Liver (tissue), 9 donors: ENCODE measurements around the gene C1QL2. TPM values are rescaled to one million over a fixed set of nuclear protein-coding genes. Genes with fewer than 3 reads are reported as not detected.

Experiments
- DNase-seq: peaks from one replicate; pipeline ENCODE4 v3.0.0-alpha.2; 2017; ENCODE audit warnings: low spot score
- H3K27ac ChIP-seq, 2 donors: one replicate each; pipeline ENCODE4 v1.7.0; 2013; ENCODE audit warnings: inconsistent platforms in 2 of 2, low read length in 2 of 2, control low read depth in 1 of 2, low read depth in 1 of 2, mild to moderate bottlenecking in 1 of 2
- H3K27me3 ChIP-seq, 4 donors: one replicate each; pipeline versions ENCODE4 v1.6.1 to v1.7.0; 2013; ENCODE audit warnings: low read length in 3 of 4, inconsistent platforms in 1 of 4, mild to moderate bottlenecking in 1 of 4, moderate library complexity in 1 of 4; ENCODE audit not compliant: control insufficient read depth in 4 of 4, insufficient read depth in 4 of 4
- H3K36me3 ChIP-seq, 4 donors: one replicate each; pipeline versions ENCODE4 v1.6.1 to v1.7.0; 2013; ENCODE audit warnings: low read length in 3 of 4, mild to moderate bottlenecking in 3 of 4, low read depth in 1 of 4, moderate library complexity in 1 of 4; ENCODE audit not compliant: control insufficient read depth in 4 of 4, insufficient read depth in 3 of 4
- H3K4me1 ChIP-seq, 4 donors: one replicate each; pipeline versions ENCODE4 v1.6.1 to v1.7.0; 2013; ENCODE audit warnings: low read length in 3 of 4, mild to moderate bottlenecking in 3 of 4, moderate library complexity in 1 of 4; ENCODE audit not compliant: control insufficient read depth in 4 of 4, insufficient read depth in 4 of 4
- H3K4me3 ChIP-seq, 3 donors: one replicate each; pipeline versions ENCODE4 v1.6.1 to v1.7.0; 2013; ENCODE audit warnings: low read length in 3 of 3, control low read depth in 1 of 3, low read depth in 1 of 3, mild to moderate bottlenecking in 1 of 3
- H3K9ac ChIP-seq, 2 donors: one replicate each; pipeline ENCODE4 v1.7.0; 2013; ENCODE audit warnings: low read length in 2 of 2, mild to moderate bottlenecking in 2 of 2, moderate library complexity in 2 of 2, control low read depth in 1 of 2, low read depth in 1 of 2
- H3K9me3 ChIP-seq, 4 donors: one replicate each; pipeline versions ENCODE4 v1.6.1 to v1.7.0; 2013; ENCODE audit warnings: low read length in 3 of 4; ENCODE audit not compliant: control insufficient read depth in 4 of 4
- ATF3 ChIP-seq: IDR thresholded peaks from 2 replicates; pipeline ENCODE4 v1.6.1; 2016; ENCODE audit warnings: antibody characterized with exemption
- CTCF ChIP-seq: fragments of 150-350 bp; IDR thresholded peaks from 2 replicates; pipeline ENCODE4 v1.5.1; 2017; ENCODE audit warnings: improper control_type of control experiment, low read depth, low read length; ENCODE audit not compliant: missing input control
- EGR1 ChIP-seq, 2 donors: IDR thresholded peaks; 2 replicates each; pipeline ENCODE4 v1.6.1; 2016 to 2018; ENCODE audit warnings: antibody characterized with exemption in 2 of 2, low read depth in 2 of 2
- FOXA1 ChIP-seq: IDR thresholded peaks from 2 replicates; pipeline ENCODE4 v1.6.1; 2016; ENCODE audit warnings: antibody characterized with exemption
- FOXA2 ChIP-seq: IDR thresholded peaks from 2 replicates; pipeline ENCODE4 v1.6.1; 2016; ENCODE audit warnings: antibody characterized with exemption
- GABPA ChIP-seq, 2 donors: IDR thresholded peaks in 1 of 2; conservative IDR thresholded peaks in 1 of 2; 2 replicates each; pipeline ENCODE4 v1.6.1; 2016; ENCODE audit warnings: antibody characterized with exemption in 2 of 2, mild to moderate bottlenecking in 1 of 2, moderate library complexity in 1 of 2
- HNF4A ChIP-seq, 2 donors: conservative IDR thresholded peaks; 2 replicates each; pipeline ENCODE4 v1.6.1; 2016; ENCODE audit warnings: antibody characterized with exemption in 2 of 2, mild to moderate bottlenecking in 2 of 2
- HNF4G ChIP-seq: IDR thresholded peaks from 2 replicates; pipeline ENCODE4 v1.6.1; 2016; ENCODE audit warnings: antibody characterized with exemption
- JUND ChIP-seq, 2 donors: IDR thresholded peaks; 2 replicates each; pipeline ENCODE4 v1.6.1; 2016; ENCODE audit warnings: antibody characterized with exemption in 2 of 2
- MAX ChIP-seq: IDR thresholded peaks from 2 replicates; pipeline ENCODE4 v1.6.1; 2016; ENCODE audit warnings: antibody characterized with exemption
- NR2F2 ChIP-seq: IDR thresholded peaks from 2 replicates; pipeline ENCODE4 v1.6.1; 2016; ENCODE audit warnings: antibody characterized with exemption
- RAD21 ChIP-seq, 2 donors: IDR thresholded peaks; 2 replicates each; pipeline ENCODE4 v1.6.1; 2016; ENCODE audit warnings: antibody characterized with exemption in 2 of 2, mild to moderate bottlenecking in 2 of 2
- REST ChIP-seq: IDR thresholded peaks from 2 replicates; pipeline ENCODE4 v1.6.1; 2016; ENCODE audit warnings: antibody characterized with exemption, mild to moderate bottlenecking
- RXRA ChIP-seq, 2 donors: IDR thresholded peaks; 2 replicates each; pipeline ENCODE4 v1.6.1; 2017 to 2018; ENCODE audit warnings: antibody characterized with exemption in 2 of 2, mild to moderate bottlenecking in 1 of 2
- SP1 ChIP-seq: IDR thresholded peaks from 2 replicates; pipeline ENCODE4 v1.6.1; 2018; ENCODE audit warnings: antibody characterized with exemption, mild to moderate bottlenecking
- TAF1 ChIP-seq: conservative IDR thresholded peaks from 2 replicates; pipeline ENCODE4 v1.6.1; 2016; ENCODE audit warnings: antibody characterized with exemption, mild to moderate bottlenecking
- YY1 ChIP-seq: IDR thresholded peaks from 2 replicates; pipeline ENCODE4 v1.6.1; 2016; ENCODE audit warnings: antibody characterized with exemption, mild to moderate bottlenecking
- ZBTB33 ChIP-seq: IDR thresholded peaks from 2 replicates; pipeline ENCODE4 v1.6.1; 2016; ENCODE audit warnings: antibody characterized with exemption
- WGBS: extraction: QIAGEN DNeasy Blood & Tissue Kit; methylation state at CpG from one replicate; pipeline ENCODE4 v1.1.7; 2013; 5-methylcytosine and 5-hydroxymethylcytosine counted together
- polyA plus RNA-seq, 2 donors: library from polyadenylated mRNA; stranded (reverse) in 1 of 2; unstranded in 1 of 2; fragments of 200-250 nt in 1 of 2; fragments of >200 nt in 1 of 2; fragmentation: Nextera tagmentation in 1 of 2; extraction: Ambion mirVana in 1 of 2; gene quantifications; one replicate each; pipeline versions ENCODE4 v1.2.1 to v1.2.3, GENCODE V29; 2013 to 2015
- total RNA-seq, 2 donors: library from RNA; depleted of rRNA; stranded (reverse); fragments of >200 nt; gene quantifications; one replicate each; pipeline ENCODE4 v1.2.3, GENCODE V29; 2014
- donor health status: healthy.
- donor health status: healthy.
- donor health status: healthy.
- donor health status: healthy.
- donor health status: healthy.

The C1QL2 gene
- total and polyA plus RNA-seq, 4 donors: not detected

GRCh38 chr2:119156105-119156890 lies 2.3 kb downstream of the C1QL2 start:
- H3K27me3 ChIP-seq: peaks cover 3 to 11% (median 8%) of the 10 kb centered on the region in 4 donors
- no peaks in the 10 kb centered on the region for H3K9me3 ChIP-seq
- no peak for DNase-seq
- TF ChIP-seq MAX: no peak
- TF ChIP-seq TAF1: no peak
- TF ChIP-seq JUND (IDR thresholded peaks at IDR 0.05): no peak
- H3K27ac ChIP-seq: no peak overlapping the region
- H3K4me1 ChIP-seq: peaks cover 2 to 23% (median 11%) of the 10 kb centered on the region in 4 donors
- H3K9ac ChIP-seq: no peak overlapping the region
- H3K36me3 ChIP-seq: no peaks in the 10 kb centered on the region
- WGBS: 5% methylated on average over 40 of the region's 40 CpGs
- H3K4me3 ChIP-seq: no peak overlapping the region

- H3K27ac ChIP-seq: no peak overlapping the region
- WGBS: 7% methylated on average over 13 of the region's 13 CpGs
- peaks cover 3 to 11% (median 8%) of the 10 kb centered on the region in 4 donors for H3K27me3 ChIP-seq
- TF ChIP-seq MAX (no peak), GABPA (IDR thresholded peaks at IDR 0.05 in 1 of 2, conservative IDR thresholded peaks at IDR 0.05 in 1 of 2) (no peak), FOXA1 (no peak), JUND (IDR thresholded peaks at IDR 0.05) (no peak), YY1 (no peak), ATF3 (no peak), EGR1 (IDR thresholded peaks at IDR 0.05; ENCODE audit: low read depth in 2 of 2) (no peak), CTCF (no peak), HNF4G (no peak), ZBTB33 (no peak), TAF1 (no peak), REST (no peak), NR2F2 (no peak), RAD21 (IDR thresholded peaks at IDR 0.05) (no peak), SP1 (no peak), RXRA (IDR thresholded peaks at IDR 0.05) (no peak), FOXA2 (no peak), HNF4A (conservative IDR thresholded peaks at IDR 0.05) (no peak)
- no peaks in the 10 kb centered on the region for H3K36me3 ChIP-seq
- no peak overlapping the region for H3K9ac ChIP-seq
- no peak for DNase-seq
- H3K4me3 ChIP-seq: no peak overlapping the region
- H3K9me3 ChIP-seq: no peaks in the 10 kb centered on the region
- peaks cover 2 to 23% (median 11%) of the 10 kb centered on the region in 4 donors for H3K4me1 ChIP-seq
These were observed 2.9 kb downstream of the C1QL2 start for GRCh38 chr2:119155633-119156032.
